Esophagus (tissue), 2 donors: ENCODE data around the gene ERBB4. TPM values are rescaled to one million over a fixed set of nuclear protein-coding genes. Genes with fewer than 3 reads are reported as not detected.
"Not testable (repeated sequence)": the region's sequence is repeated elsewhere in the genome, so short reads cannot be mapped to it uniquely, and the experiment has no call there.

Source experiments
- H3K27ac ChIP-seq, 2 donors: one replicate each; pipeline ENCODE4 v1.5.1; 2013; ENCODE audit warnings: low read depth in 2 of 2, mild to moderate bottlenecking in 2 of 2, inconsistent platforms in 1 of 2, low read length in 1 of 2, moderate library complexity in 1 of 2
- H3K27me3 ChIP-seq, 2 donors: one replicate each; pipeline ENCODE4 v1.6.1; 2013; ENCODE audit warnings: low read length in 2 of 2, control low read depth in 1 of 2, mild to moderate bottlenecking in 1 of 2; ENCODE audit not compliant: insufficient read depth in 2 of 2, control insufficient read depth in 1 of 2
- H3K36me3 ChIP-seq, 2 donors: one replicate each; pipeline ENCODE4 v1.6.1; 2013; ENCODE audit warnings: low read length in 1 of 2; ENCODE audit not compliant: control insufficient read depth in 2 of 2, insufficient read depth in 2 of 2
- H3K4me1 ChIP-seq, 2 donors: one replicate each; pipeline ENCODE4 v1.6.1; 2013; ENCODE audit warnings: low read length in 1 of 2; ENCODE audit not compliant: control insufficient read depth in 2 of 2, insufficient read depth in 2 of 2
- H3K4me3 ChIP-seq, 2 donors: one replicate each; pipeline ENCODE4 v1.5.1; 2013; ENCODE audit warnings: low read length in 2 of 2, mild to moderate bottlenecking in 2 of 2, low read depth in 1 of 2, moderate library complexity in 1 of 2
- H3K9me3 ChIP-seq, 2 donors: one replicate each; pipeline ENCODE4 v1.6.1; 2013; ENCODE audit warnings: mild to moderate bottlenecking in 2 of 2, low read depth in 1 of 2, low read length in 1 of 2, moderate library complexity in 1 of 2; ENCODE audit not compliant: control insufficient read depth in 2 of 2, insufficient read depth in 1 of 2
- WGBS, 2 donors: extraction: QIAGEN DNeasy Blood & Tissue Kit; methylation state at CpG; one replicate each; pipeline ENCODE4 v1.1.7; 2013; 5-methylcytosine and 5-hydroxymethylcytosine counted together
- polyA plus RNA-seq, 2 donors: library from polyadenylated mRNA; stranded (reverse); fragments of 200-250 nt; gene quantifications; one replicate each; pipeline ENCODE4 v1.2.3, GENCODE V29; 2013
- donor health status: healthy with polysubstance abuse.
- donor health status: Bipolar disorder and iron deficiency.

The ERBB4 gene
- polyA plus RNA-seq, 2 donors = under 0.01 to 0.06 TPM

- no peaks in the 10 kb centered on the region for H3K36me3 ChIP-seq
- no peaks in the 10 kb centered on the region for H3K27me3 ChIP-seq
- WGBS, 2 donors = 83% methylated on average over 3 of the region's 3 CpGs
- no peaks in the 10 kb centered on the region for H3K9me3 ChIP-seq
- H3K4me1 ChIP-seq = no peaks in the 10 kb centered on the region
- H3K27ac ChIP-seq = no peak overlapping the region
- H3K4me3 ChIP-seq = no peak overlapping the region
Measured at GRCh38 chr2:212265777-212266176, 272.8 kb downstream of the ERBB4 start.

DNA sequence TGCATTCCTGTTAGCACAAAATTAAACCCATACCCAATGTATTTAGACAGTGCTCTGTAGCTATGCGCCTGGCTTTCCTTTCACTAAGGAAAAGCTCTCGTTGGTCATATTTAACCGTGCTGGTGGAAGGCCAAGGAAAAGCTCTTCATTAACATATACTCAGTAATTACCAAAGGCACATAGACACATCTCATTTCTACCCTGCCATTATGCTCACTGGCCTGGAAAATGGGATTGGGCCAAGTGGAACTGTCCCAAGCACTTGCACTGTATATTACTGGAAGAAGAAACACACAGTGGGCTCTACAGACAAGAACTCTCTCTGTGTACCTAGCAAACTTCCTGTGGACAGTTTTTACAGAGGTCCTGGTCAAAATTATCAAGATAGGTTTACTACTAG, 274.4 kb downstream of the ERBB4 start:
- no peaks in the 10 kb centered on the region for H3K36me3 ChIP-seq
- H3K27ac ChIP-seq = no peak overlapping the region
- H3K27me3 ChIP-seq = no peaks in the 10 kb centered on the region
- no peaks in the 10 kb centered on the region for H3K4me1 ChIP-seq
- no peaks in the 10 kb centered on the region for H3K9me3 ChIP-seq
- H3K4me3 ChIP-seq = no peak overlapping the region
- WGBS, 2 donors = 92 to 95% methylated on average over 3 of the region's 3 CpGs

DNA sequence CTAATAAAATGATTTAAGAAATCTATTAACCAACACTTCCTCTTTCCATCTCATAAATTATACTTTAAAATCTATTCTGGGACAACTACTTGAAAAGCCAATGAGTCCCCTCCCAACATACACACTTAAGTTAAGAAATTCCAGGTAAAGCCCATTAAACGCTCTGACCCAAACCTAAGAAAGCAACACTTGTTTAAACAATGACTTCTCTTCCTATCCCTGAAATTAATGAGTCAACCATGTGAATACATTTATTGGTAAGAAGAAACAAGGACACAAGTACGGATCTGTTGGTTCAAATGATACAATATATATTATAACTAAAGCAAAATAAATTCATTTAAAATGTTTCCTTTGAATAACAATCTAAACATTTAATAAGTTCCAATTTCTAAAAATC, 279.4 kb downstream of the ERBB4 start:
- Histone ChIP-seq H3K27me3 (no peaks in the 10 kb centered on the region), H3K9me3 (no peaks in the 10 kb centered on the region), H3K36me3 (no peaks in the 10 kb centered on the region), H3K4me3 (no peak overlapping the region), H3K4me1 (no peaks in the 10 kb centered on the region), H3K27ac (no peak overlapping the region)
- WGBS, 2 donors = 71 to 80% methylated on average over 2 of the region's 2 CpGs

- Histone ChIP-seq H3K27me3 (no peaks in the 10 kb centered on the region), H3K9me3 (no peaks in the 10 kb centered on the region), H3K4me1 (no peaks in the 10 kb centered on the region), H3K4me3 (no peak overlapping the region), H3K27ac (no peak overlapping the region), H3K36me3 (no peaks in the 10 kb centered on the region)
- WGBS, 2 donors = 50 to 57% methylated on average over 5 of the region's 5 CpGs
Measured at GRCh38 chr2:212254339-212254738, 284.3 kb downstream of the ERBB4 start.

DNA sequence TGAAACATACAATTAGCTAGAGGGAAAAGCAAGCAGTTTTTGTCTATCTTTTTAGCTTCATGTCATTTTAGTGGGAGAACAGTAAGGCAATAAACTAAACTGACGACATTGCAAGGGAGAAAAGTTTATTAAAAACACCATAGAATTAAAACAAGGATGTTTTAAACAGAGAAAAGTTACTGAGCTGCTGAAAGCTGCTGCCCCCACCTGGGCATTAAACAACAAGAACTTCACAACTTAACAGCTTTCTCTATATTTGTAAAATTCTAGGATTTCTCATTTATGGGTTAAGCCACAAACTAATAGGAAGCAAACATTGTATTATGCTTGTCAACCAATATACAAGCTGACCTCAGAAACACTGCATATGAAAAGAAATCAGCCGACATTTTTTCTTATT, 289.2 kb downstream of the ERBB4 start:
- 43 to 50% methylated on average over 2 of the region's 2 CpGs for WGBS, 2 donors
- H3K4me1 ChIP-seq = no peaks in the 10 kb centered on the region
- no peaks in the 10 kb centered on the region for H3K27me3 ChIP-seq
- H3K36me3 ChIP-seq = no peaks in the 10 kb centered on the region
- no peak overlapping the region for H3K27ac ChIP-seq
- no peaks in the 10 kb centered on the region for H3K9me3 ChIP-seq
- no peak overlapping the region for H3K4me3 ChIP-seq

DNA sequence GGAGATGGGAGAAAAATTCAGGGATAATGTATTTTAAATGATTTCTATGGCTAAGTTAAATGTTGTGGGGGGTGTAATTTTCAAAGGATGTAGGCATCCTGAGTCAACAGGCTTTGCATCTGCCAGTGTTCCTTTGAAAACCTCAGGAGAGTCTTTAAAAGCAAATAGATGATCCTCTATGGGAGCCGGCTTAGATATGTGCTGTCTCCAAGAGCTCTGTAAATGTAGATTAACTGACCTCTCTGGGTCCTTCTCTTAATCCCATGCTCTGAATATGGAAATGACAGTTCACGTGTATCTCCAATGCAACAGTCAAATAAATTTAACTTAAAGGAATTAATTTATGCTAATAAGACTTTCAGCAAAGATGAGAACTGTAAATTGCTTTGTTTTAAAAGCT, 292.7 kb downstream of the ERBB4 start:
- 60 to 74% methylated on average over 2 of the region's 2 CpGs for WGBS, 2 donors
- H3K27me3 ChIP-seq = no peaks in the 10 kb centered on the region
- no peak overlapping the region for H3K4me3 ChIP-seq
- no peaks in the 10 kb centered on the region for H3K36me3 ChIP-seq
- no peak overlapping the region for H3K27ac ChIP-seq
- H3K9me3 ChIP-seq = no peaks in the 10 kb centered on the region
- H3K4me1 ChIP-seq = no peaks in the 10 kb centered on the region

GRCh38 chr2:212242724-212243123, 295.9 kb downstream of the ERBB4 start:
- H3K4me1 ChIP-seq = no peaks in the 10 kb centered on the region
- no peak overlapping the region for H3K4me3 ChIP-seq
- H3K9me3 ChIP-seq = no peaks in the 10 kb centered on the region
- no peak overlapping the region for H3K27ac ChIP-seq
- no peaks in the 10 kb centered on the region for H3K27me3 ChIP-seq
- no peaks in the 10 kb centered on the region for H3K36me3 ChIP-seq
- 26 to 50% methylated on average over 1 of the region's 1 CpG for WGBS, 2 donors

DNA sequence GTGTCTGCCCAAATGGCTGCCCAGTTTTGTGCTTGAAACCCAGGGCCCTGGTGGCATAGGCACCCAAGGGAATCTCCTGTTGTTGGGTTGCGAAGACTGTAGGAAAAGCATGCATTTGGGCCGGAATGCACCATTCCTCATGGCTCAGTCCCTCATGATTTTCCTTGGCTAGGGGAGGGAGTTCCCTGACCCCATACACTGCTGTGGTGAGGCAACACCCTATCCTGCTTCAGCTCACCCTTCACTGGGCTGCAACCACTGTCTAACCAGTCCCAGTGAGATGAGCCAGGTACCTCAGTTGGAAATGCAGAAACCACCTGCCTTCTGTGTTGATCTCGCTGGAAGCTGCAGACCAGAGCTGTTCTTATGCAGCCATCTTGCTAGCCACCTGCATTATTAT, 300.4 kb downstream of the ERBB4 start:
- H3K4me1 ChIP-seq, H3K36me3 ChIP-seq, H3K9me3 ChIP-seq, H3K27me3 ChIP-seq, H3K4me3 ChIP-seq, H3K27ac ChIP-seq: not testable (repeated sequence)
- 91% methylated on average over 3 of the region's 3 CpGs for WGBS, 2 donors

- Histone ChIP-seq H3K9me3 (no peaks in the 10 kb centered on the region), H3K27ac (no peak overlapping the region), H3K27me3 (no peaks in the 10 kb centered on the region), H3K4me3 (no peak overlapping the region), H3K36me3 (no peaks in the 10 kb centered on the region), H3K4me1 (no peaks in the 10 kb centered on the region)
- WGBS, 2 donors = 41 to 45% methylated on average over 13 of the region's 13 CpGs
Measured at GRCh38 chr2:212237350-212238095, 301.1 kb downstream of the ERBB4 start.

DNA sequence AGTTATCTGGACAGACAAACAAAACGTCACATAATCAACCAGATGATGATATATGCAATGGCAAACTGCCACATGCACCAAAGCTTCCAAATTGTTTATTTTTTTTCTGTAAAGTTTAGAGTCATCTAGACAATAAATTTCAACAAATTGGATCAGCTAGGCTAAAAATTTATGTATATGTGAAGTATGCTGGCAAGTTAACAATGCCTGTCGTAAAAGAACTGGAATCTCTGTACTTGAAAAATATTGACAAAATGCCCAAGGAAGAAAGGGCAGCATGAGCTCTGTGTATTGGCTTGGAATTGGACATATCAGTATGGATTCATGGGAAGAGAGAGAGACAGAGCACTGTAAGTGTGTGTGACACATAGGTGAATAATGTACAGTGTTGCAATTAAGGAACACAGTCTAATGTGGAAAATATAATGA, 309.8 kb downstream of the ERBB4 start:
- no peak overlapping the region for H3K4me3 ChIP-seq
- no peaks in the 10 kb centered on the region for H3K27me3 ChIP-seq
- no peaks in the 10 kb centered on the region for H3K9me3 ChIP-seq
- no peaks in the 10 kb centered on the region for H3K36me3 ChIP-seq
- no peak overlapping the region for H3K27ac ChIP-seq
- H3K4me1 ChIP-seq = no peaks in the 10 kb centered on the region
- 24 to 30% methylated on average over 2 of the region's 2 CpGs for WGBS, 2 donors
